Measurements from ENCODE around the gene OAT. TPM values are rescaled to one million over a fixed set of nuclear protein-coding genes. Genes with fewer than 3 reads are reported as not detected.

Gene OAT
- total RNA-seq, 4 donors from 2014 or later = 139 to 205 (median 168) TPM

- WGBS, 2 donors (ENCODE audit: low coverage in 1 of 2) = 44 to 80% methylated on average over 1 of the region's 1 CpG
- no peaks in the 10 kb centered on the region for H3K36me3 ChIP-seq
- no peak overlapping the region for H3K4me3 ChIP-seq
- ATAC-seq = no peak
- TF ChIP-seq POLR2AphosphoS5 (IDR thresholded peaks at IDR 0.05) (no peak), POLR2A (IDR thresholded peaks at IDR 0.05) (no peak), CTCF (IDR thresholded peaks at IDR 0.05) (no peak), EP300 (IDR thresholded peaks at IDR 0.05) (no peak)
- H3K27ac ChIP-seq = no peak overlapping the region
- no peaks in the 10 kb centered on the region for H3K9me3 ChIP-seq
- peaks cover 0 to 8% (median 0%) of the 10 kb centered on the region in 3 donors for H3K4me1 ChIP-seq
- peaks cover 29% of the 10 kb centered on the region for H3K27me3 ChIP-seq
These were observed 40.7 kb upstream of the OAT start for GRCh38 chr10:124459395-124459794.

- no peak for ATAC-seq
- Histone ChIP-seq H3K36me3 (no peaks in the 10 kb centered on the region), H3K9me3 (no peaks in the 10 kb centered on the region), H3K27ac (no peak overlapping the region), H3K4me3 (no peak overlapping the region), H3K27me3 (peaks cover 34% of the 10 kb centered on the region), H3K4me1 (peaks cover 0 to 8% (median 0%) of the 10 kb centered on the region in 3 donors)
- TF ChIP-seq POLR2AphosphoS5 (IDR thresholded peaks at IDR 0.05) = no peak
- 75% methylated on average over 2 of the region's 2 CpGs; no CpG with 5 or more reads in 1 of the 2 donors for WGBS, 2 donors (ENCODE audit: low coverage in 1 of 2)
These were observed 40.2 kb upstream of the OAT start for GRCh38 chr10:124458889-124459288.

GRCh38 chr10:124458473-124458872 is 39.8 kb upstream of the OAT start:
- no peak for ATAC-seq
- Histone ChIP-seq H3K9me3 (no peaks in the 10 kb centered on the region), H3K4me1 (peaks cover 0 to 8% (median 0%) of the 10 kb centered on the region in 3 donors), H3K27ac (no peak overlapping the region), H3K27me3 (peaks cover 38% of the 10 kb centered on the region), H3K4me3 (no peak overlapping the region), H3K36me3 (no peaks in the 10 kb centered on the region)
- TF ChIP-seq EP300 (IDR thresholded peaks at IDR 0.05) (no peak), POLR2A (IDR thresholded peaks at IDR 0.05) (no peak), POLR2AphosphoS5 (IDR thresholded peaks at IDR 0.05) (no peak), CTCF (IDR thresholded peaks at IDR 0.05) (no peak)
- WGBS, 2 donors (ENCODE audit: low coverage in 1 of 2) = 82 to 90% methylated on average over 2 to 3 of the region's 4 CpGs

- ATAC-seq = no peak
- Histone ChIP-seq H3K27ac (no peak overlapping the region), H3K4me1 (peaks cover 0 to under 1% (median 0%) of the 10 kb centered on the region in 3 donors), H3K4me3 (no peak overlapping the region), H3K9me3 (no peaks in the 10 kb centered on the region), H3K27me3 (peaks cover 69% of the 10 kb centered on the region), H3K36me3 (no peaks in the 10 kb centered on the region)
- WGBS, 2 donors (ENCODE audit: low coverage in 1 of 2) = 51 to 79% methylated on average over 6 to 7 of the region's 7 CpGs
- TF ChIP-seq POLR2A (IDR thresholded peaks at IDR 0.05) = no peak
- TF ChIP-seq EP300 (IDR thresholded peaks at IDR 0.05) = no peak
- TF ChIP-seq POLR2AphosphoS5 (IDR thresholded peaks at IDR 0.05) = no peak
- TF ChIP-seq CTCF (IDR thresholded peaks at IDR 0.05) = no peak
These were observed 36.7 kb upstream of the OAT start for GRCh38 chr10:124455441-124455840.

GRCh38 chr10:124453960-124454610 is 35.4 kb upstream of the OAT start:
- Histone ChIP-seq H3K9me3 (no peaks in the 10 kb centered on the region), H3K36me3 (no peaks in the 10 kb centered on the region), H3K27ac (no peak overlapping the region), H3K4me1 (peaks cover 0 to 14% (median 10%) of the 10 kb centered on the region in 3 donors), H3K4me3 (no peak overlapping the region), H3K27me3 (peaks cover 82% of the 10 kb centered on the region)
- 18 to 48% methylated on average over 5 to 8 of the region's 8 CpGs for WGBS, 2 donors (ENCODE audit: low coverage in 1 of 2)
- no peak for TF ChIP-seq POLR2AphosphoS5 (IDR thresholded peaks at IDR 0.05)
- no peak for TF ChIP-seq POLR2A (IDR thresholded peaks at IDR 0.05)
- TF ChIP-seq EP300 (IDR thresholded peaks at IDR 0.05) = no peak
- no peak for TF ChIP-seq CTCF (IDR thresholded peaks at IDR 0.05)
- no peak for ATAC-seq

Measured in gastroesophageal sphincter (tissue), 4 donors.